ENCODE data around the gene ZNF45.
"Not testable (repeated sequence)": the region's sequence is repeated elsewhere in the genome, so short reads cannot be mapped to it uniquely, and the experiment has no call there.

The ZNF45 gene

DNA sequence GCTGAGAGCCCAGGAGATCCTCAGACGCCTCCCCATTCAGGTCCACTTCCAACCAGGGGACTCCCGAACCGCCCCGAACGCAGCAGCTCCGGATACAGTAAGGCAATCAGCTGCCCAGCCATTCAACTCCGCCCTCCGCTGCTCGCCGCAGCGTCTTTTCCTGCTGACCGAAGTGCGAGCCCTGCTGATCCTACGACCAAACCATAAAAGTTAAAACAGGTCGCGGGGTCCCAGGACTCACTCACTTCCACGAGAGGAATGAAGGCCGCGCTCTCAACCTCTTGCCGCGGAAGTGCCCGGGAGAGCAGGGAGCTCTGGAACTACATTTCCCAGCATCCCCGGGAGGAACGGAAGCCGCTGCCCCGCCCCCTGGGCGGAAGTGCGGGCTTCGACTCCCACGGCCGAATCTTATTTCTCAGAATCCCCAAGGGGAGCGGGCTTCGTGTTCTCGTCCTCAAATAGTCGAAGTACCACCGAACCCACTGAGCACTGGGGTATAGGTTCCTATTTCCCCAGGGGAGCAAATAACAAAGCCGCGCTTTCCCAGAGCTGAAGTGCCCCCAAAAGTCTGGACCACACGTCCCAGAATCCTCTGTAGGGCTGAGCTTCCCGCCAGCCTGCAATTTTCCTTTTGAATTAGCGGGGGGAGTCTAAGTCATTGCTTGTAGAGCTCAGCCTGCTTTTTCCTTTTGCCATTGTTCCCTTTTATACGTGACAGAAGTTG, at the start of gene ZNF45:
TSS of gene ZNF45 (minus strand) at position 298 of the 724 bp plus-strand sequence. CDS start 13,097 bp downstream, outside the sequence.
- DNase-seq (ENCODE audit: low read depth in 2 of 2), result peak; percentile 74 to 84

DNA sequence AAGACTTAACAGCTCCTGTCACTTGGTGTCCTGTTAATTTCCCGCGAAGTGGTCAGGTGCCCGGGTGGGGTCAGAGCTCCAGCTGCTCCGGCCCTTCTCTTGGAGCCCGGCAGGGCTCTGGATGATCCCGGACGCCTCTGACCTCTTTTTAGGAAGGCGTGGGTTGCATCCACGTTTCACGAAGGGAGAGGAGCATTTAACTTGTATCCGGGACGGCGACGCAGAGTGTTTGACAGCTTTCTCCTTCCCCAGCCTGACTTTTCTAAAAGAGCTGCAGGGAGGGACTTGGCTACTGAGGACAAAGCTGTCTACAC, 49.6 kb upstream of the ZNF45 start:
- no peak for DNase-seq (ENCODE audit: low read depth in 2 of 2)

DNA sequence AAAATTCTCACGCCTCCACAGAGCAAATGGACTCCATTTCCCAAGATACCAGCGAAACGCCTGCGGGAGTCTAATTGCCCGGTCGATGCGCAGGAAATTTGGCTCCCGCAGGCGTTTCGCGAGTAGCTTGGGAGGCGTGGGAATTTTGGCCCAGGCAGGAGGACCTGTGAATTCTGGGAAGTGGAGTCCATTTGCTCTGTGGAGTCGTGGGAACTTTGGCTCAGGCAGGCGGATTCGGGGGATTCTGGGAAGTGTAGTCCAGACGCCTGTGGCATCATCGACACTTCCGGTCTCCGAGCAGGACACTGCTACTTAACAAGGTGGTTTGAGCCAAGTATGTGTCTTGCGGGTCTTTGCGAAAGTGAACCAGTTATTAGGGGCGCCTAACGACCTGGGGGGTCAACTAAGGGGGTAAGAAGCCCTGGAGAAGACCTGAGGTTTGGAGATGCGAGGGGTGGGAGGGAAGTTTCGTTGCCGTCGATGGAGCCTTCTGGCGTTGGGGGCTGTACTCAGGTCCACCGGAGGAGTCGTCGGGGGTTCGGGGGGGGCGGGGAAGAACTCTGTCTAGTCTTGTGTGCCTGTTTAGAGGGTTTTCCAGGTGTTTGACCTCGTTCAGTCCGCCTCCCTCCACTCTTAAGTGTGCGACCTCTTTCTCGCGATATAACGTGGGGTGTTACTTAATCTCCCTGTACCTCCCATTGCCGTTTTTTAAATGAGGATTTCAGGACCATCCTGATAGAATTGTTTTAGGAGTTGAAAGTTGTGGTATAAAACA, 49.0 kb upstream of the ZNF45 start, which contains the start of gene ZNF155:
TSS of gene ZNF155 (plus strand) at position 277 of the 775 bp plus-strand sequence. CDS start 4,356 bp downstream, outside the sequence.
- peak; percentile 53 to 59 for DNase-seq (ENCODE audit: low read depth in 2 of 2)

DNA sequence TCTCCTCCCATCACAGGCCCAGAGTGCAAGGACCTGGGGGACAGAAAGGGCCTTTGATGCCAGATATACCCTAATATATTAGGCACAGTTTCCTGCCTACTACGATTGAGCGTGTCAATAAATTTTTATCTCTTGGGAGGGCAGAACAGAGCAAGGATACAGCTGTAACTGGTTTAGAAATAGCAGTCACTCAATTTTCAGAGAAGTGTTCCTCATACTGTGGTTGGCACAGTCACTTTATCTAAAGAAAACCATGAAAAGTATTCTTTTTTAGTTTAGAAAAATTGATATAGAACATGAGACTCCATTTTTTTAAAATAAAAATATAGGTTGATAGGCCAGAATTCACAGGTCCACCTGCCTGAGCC, 48.4 kb upstream of the ZNF45 start:
- no peak for DNase-seq (ENCODE audit: low read depth in 2 of 2)

DNA sequence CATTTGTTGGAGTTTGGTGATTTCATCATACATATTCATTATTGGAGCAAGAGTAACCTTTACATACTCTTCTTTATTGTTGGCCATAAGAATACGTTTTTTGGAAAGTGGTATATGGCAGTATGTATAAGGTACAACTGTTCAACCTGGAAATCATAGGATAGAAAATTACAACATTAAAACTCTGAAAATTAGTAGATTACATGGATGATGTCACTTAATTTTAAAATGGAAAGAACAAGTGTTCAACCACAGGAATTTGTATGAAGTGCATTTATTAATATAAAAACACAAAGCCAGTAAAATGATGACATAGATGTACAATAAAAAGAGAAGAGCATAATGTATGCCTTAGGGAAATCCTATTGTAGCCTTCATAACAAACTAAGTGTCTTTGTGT, 41.6 kb upstream of the ZNF45 start:
- no peak for DNase-seq (ENCODE audit: low read depth in 2 of 2)

DNA sequence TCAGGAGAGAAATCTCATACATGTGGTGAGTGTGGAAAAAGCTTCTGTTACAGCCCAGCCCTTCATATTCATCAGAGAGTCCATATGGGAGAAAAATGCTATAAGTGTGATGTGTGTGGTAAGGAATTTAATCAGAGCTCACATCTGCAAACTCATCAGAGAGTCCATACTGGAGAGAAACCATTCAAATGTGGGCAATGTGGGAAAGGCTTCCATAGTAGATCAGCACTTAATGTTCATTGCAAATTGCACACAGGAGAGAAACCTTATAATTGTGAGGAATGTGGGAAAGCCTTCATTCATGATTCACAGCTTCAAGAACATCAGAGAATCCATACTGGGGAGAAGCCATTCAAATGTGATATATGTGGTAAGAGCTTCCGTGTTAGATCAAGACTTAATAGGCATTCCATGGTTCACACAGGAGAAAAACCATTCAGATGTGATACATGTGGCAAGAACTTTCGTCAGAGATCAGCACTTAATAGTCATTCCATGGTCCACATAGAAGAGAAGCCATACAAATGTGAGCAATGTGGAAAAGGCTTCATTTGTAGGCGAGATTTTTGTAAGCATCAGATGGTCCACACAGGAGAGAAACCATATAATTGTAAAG, 31.1 kb upstream of the ZNF45 start:
- DNase-seq (ENCODE audit: low read depth in 2 of 2), result no peak

DNA sequence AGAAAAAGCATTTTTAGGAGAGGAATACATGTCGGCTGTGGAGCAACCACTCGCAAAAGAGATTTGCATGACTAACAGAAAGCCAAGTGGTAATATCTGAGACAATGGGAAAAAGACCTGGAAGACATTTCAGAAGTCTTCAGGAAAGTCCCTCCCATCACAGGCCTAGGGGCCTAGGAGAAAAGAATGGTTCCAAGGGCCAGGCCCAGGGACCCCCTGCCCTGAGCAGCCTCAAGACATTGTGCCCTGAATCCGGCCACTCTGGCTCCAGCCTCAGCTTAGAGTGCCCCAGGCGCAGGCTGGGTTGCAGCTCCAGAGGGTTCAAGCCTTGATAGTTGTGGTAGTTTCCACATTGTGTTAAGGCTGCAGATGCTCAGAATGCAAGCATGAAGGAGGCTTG, 25.3 kb upstream of the ZNF45 start:
- no peak for DNase-seq (ENCODE audit: low read depth in 2 of 2)

DNA sequence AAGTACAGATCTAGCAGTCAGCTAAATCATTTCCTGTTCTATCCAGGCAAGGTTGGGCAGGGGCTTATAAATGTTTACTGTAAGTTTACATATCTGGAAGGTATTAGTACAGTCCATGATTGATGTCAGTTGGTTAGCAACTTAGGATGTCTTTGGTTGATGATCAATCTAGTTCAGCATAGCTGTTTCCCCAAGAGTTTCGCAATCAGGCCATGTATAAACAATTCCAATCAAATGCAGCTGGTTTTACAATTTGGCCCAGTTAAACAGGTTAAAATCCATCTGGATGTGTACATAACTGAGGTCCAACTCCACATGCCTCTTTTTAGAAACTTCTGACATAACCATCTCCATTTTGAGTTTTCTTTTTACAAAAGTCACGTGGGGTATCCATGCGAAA, 22.8 kb upstream of the ZNF45 start:
- DNase-seq (ENCODE audit: low read depth in 2 of 2), result no peak

DNA sequence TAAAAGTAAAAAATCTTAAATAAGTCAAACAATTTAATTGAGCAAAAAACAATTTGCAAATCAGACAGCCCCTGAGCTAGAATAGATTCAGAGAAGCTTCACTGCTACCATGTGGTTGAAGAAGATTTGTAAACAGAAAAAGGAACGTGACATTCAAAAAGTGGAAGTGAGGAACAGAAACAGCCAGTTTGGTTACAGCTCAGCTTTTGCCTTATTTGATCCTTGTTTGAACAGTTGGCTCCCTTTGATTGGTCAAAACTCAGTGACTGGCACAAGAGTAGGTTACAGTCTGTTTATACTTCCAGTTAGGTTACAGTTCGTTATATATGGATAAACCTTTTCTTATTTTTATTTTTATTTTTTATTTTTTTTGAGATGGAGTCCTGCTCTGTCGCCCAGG, 21.7 kb upstream of the ZNF45 start:
- DNase-seq (ENCODE audit: low read depth in 2 of 2), result no peak

DNA sequence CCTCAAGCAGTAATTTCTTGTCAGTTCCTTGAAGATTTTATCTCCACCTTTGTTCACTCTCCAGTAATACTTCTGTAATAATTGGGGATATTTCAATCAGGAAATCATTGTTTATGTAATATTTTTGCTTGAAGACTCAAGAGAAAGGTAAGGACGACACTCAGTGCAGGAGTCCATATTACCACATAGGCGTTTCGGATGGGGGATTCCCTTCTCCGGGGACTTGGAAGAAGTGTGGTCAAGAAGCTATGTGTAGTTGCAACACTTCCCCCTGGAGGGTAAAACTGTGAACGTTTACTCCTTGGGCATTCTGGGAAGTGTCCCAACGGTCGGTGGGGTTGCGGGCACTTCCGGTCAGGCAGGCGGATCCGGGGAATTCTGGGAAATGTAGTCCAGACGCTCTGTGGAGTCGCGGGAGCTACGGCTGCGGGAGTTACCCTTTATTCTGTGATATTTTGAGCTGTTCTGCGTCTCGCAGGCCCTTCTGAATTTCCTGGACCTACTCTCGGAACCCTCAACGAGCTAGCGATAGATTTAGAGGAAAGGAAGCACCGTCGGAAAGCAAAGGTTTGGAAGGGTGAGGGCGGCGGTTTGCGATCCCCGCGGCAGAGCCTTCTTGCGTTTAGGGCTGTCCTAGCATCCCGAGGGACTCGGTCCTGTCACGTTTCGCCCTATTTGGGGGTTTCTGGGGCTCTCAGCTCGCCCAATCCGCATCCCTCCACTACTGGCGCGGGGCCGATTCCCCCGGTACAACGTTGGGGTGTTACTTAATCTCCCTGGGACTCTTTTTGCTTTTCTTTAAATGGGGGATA, 16.0 kb upstream of the ZNF45 start, which contains the start of gene ZNF221:
TSS of gene ZNF221 (plus strand) at position 395 of the 812 bp plus-strand sequence. CDS start 11,499 bp downstream, outside the sequence.
- peak; percentile 32 to 58 for DNase-seq (ENCODE audit: low read depth in 2 of 2)

DNA sequence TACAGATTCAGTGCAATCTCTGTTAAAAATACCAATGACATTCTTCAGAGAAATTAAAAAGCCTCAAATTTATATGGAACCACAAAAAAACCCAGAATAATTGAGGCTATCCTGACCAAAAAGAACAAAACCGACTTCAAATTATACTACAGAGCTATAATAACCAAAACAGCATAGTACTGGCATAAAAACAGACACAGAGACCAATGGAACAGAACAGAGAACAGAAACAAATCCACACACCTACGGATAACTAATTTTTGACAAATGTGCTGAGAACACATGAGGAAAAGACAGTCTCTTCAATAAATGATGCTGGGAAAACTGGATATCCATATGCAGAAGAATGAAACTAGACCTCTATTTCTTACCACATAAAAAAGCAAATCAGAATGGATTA, 14.7 kb upstream of the ZNF45 start:
- not testable (repeated sequence) for DNase-seq (ENCODE audit: low read depth in 2 of 2)

DNA sequence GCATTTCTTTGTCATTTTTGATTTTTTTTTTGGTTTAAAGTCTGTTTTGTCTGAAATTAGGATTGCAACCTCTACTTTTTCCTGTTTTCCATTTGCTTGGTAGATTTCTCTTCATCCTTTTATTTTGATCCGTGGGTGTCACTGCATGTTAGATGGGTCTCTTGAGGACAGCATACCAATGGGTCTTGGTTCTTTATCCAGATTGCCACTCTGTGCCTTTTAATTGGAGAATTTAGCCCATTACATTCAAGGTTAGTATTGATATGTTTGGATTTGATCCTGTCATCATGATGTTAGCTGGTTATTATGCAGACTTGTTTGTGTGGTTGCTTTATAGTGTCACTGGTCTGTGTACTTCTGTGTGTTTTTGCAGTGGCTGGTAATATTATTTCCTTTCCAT, 12.3 kb upstream of the ZNF45 start:
- DNase-seq (ENCODE audit: low read depth in 2 of 2), result not testable (repeated sequence)

DNA sequence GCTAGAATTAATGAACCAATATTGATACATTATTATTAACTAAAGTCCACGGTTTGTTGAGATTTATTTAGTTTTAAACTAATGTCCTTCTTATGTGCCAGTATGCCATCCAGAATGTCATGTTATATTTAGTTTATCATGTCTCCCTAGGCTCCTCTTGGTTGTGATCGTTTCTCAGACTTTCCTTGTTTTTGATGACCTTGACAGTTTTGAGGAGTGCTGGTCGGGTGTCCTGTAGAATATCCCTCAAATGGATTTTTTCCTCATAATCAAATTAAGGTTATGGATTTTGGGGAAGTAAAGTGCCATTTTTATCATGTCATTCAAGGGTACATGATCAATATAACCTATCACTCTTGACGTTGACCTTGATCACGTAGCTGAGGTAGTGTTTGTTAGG, 6.1 kb upstream of the ZNF45 start:
- DNase-seq (ENCODE audit: low read depth in 2 of 2), result no peak

DNA sequence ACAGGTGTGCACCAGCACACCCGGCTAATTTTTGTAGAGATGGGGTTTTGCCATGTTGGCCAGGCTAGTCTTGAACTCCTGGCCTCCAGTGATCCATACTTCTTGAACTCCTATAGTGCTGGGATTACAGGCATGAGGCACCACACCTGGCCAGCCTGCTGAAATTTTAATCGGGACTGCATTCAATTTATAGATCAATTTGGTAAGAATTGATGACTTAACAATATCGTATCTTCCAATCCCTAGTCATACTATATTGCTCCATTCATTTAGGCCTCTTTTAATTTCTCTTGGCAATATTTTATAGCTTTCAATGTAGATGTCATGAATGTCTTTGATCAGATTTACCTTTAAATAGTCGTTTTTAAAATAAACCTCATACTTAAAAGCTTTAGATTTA, 5.6 kb upstream of the ZNF45 start:
- DNase-seq (ENCODE audit: low read depth in 2 of 2), result no peak

DNA sequence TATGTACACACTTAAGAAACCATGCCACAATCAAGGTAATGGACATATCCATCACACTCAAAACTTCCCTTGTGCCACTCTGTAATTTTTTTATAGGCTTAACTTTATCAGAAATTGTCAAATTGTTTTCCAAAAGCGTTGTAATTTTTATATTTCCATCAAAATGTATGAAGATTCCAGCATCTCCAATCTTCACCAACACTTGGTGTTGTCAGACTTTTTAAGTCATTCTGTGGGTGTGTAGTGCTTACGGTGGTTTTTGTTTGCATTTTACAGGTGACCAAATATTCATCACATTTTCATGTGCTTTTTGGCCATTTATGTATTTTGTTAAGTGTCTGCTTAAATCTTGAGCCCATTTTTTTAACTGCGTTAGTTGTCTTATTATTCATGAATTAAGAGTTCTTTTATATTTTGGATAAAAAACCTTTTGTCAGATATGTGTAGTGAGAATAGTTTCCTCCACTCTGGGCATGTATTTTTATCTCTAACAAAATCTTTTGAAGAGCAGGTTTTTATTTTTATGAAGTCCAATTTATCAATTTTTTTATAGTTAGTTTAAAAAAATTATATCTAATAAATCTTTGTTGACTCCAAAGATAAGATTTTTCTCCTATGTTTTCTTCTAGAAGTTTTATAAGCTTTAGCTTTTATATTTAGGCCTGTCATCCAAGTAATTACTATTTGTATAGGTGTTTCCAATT, 4.6 kb upstream of the ZNF45 start:
- DNase-seq (ENCODE audit: low read depth in 2 of 2), result no peak

DNA sequence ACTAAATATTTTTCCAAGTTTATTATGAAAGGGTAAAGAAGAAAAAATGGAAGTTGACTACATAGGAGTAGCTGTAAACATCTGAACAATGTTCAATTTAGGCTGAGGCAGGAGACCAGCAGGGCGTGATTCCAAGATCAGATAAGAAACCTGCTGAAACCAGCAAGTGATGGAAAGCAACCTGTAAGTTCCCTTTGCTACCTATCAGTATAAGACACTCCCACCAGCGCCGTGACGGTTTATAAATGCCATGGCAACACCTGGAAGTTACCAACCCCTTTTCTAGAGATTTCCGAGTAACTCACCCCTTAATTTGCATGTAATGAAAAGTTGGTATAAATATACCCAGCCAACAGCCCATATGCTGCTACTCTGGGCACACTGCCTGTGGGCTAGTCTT, 1.1 kb upstream of the ZNF45 start:
- DNase-seq (ENCODE audit: low read depth in 2 of 2), result no peak

DNA sequence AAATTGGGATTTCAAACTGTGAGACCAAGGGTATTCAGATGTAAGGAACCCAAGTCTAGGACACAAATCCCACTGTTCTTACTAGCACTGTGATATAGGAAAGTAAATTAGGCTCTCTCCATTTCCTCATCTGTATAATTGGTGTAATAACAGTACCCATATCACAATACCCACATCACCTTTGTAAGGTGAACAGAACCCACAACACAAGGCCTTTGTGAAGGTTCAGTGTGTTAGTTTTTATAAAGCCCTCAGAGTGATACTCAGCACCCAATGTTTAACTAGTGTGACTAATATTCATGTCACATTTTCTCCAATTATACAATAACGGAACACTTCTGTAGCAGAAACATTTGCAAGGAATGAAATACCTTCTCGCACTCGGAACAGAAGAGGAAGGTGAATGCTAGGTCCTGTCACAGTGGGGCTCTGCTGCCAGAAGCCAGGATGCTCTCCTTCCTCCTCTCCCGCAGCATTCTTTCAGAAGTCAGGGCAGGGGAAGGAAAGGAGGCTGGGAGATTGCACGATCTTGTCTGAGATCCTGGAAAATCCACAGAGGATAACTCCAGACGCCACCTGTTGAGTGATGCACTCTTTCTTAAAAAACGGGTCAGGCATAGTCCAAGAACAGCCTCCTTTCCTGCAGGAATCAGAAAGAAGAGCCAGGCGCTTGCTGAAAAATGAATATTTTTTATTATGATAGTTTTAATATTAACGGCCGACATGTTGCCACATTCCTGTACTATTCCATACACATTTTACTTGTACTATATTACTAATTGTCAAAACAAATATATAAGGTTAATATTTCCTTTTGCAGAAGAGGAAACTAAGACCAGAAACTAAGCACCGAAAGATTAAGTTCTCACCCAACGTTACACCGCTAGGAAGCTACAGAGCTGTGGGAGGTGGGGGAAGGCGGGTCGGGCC, 762 bp downstream of the ZNF45 start:
- no peak for DNase-seq (ENCODE audit: low read depth in 2 of 2)

DNA sequence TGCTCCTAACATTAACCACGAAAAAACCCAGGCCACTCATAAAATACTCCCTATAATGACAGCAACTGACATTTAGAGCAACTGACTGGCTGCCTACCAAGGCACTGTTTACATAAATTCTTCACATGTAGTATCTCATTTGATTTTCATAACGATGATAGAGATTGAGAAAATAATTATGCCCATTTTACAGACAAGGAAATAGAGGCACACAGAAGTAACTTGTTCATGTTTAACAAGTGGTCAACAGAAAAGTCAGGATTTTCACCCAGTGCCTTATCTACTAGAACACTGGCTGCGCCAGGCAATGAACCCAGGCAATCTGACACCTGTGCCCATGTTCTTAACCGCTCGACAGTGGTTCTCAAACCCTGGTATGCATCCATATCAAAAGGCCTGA, 6.3 kb downstream of the ZNF45 start:
- DNase-seq (ENCODE audit: low read depth in 2 of 2), result no peak

DNA sequence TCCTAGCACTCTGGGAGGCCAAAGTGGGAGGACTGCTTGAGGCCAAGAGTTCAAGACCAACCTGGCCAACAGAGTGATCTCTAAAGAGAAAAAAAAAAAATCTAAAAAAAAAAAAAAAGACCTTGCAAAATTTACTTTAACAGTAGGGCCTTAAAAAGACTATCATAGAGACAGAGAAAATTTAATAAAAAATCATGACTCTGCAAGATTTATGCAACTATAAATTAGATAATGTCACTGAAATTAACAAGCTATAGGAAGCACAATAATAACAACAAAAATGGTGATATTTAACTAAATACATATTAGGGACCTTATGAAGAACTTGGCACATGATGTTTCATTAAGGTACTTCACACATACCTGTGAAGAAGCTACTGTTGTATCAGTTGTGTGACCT, 11.2 kb downstream of the ZNF45 start:
- DNase-seq (ENCODE audit: low read depth in 2 of 2), result no peak

DNA sequence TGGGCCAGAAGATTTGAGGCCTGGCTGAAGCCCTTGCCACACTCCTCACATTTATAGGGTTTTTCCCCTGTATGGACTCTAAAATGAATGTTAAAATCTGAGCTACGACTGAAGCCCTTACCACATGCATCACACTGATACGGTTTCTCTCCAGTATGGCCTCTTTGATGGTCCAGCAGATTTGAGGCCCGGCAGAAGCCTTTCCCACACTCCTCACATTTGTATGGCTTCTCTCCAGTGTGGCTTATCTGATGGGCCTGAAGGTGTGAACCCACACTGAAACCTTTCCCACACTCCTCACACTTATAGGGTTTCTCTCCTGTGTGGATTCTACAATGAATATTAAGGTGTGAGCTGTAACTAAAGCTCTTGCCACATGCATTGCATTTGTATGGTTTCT, 21.0 kb downstream of the ZNF45 start:
- no peak for DNase-seq (ENCODE audit: low read depth in 2 of 2)
